ENCODE measurements around the gene TTLL12.

TTLL12 gene

GRCh38 chr22:43171607-43172006 lies 15.3 kb downstream of the TTLL12 start:
- no peak for ATAC-seq
- TF ChIP-seq ZNF8 (CRISPR knock-in tag; IDR thresholded peaks at IDR 0.05) (no peak), ESRRG (CRISPR knock-in tag; IDR thresholded peaks at IDR 0.05) (no peak), ZFP30 (CRISPR knock-in tag; IDR thresholded peaks at IDR 0.05) (no peak), ZFP3 (CRISPR knock-in tag; IDR thresholded peaks at IDR 0.05) (no peak), OSR1 (CRISPR knock-in tag; IDR thresholded peaks at IDR 0.05) (no peak), ARNTL (CRISPR knock-in tag; IDR thresholded peaks at IDR 0.05; ENCODE audit: borderline replicate concordance, low read depth) (no peak), GLIS3 (CRISPR knock-in tag; IDR thresholded peaks at IDR 0.05) (no peak), RARB (CRISPR knock-in tag; IDR thresholded peaks at IDR 0.05) (no peak), ISL1 (CRISPR knock-in tag; IDR thresholded peaks at IDR 0.05) (no peak), ZNF70 (CRISPR knock-in tag; IDR thresholded peaks at IDR 0.05) (no peak), POU6F1 (CRISPR knock-in tag; IDR thresholded peaks at IDR 0.05; ENCODE audit: borderline replicate concordance, low read depth) (no peak), CSDC2 (CRISPR knock-in tag; IDR thresholded peaks at IDR 0.05) (no peak), TOX (CRISPR knock-in tag; IDR thresholded peaks at IDR 0.05; ENCODE audit: borderline replicate concordance) (no peak), BACH2 (CRISPR knock-in tag; IDR thresholded peaks at IDR 0.05; ENCODE audit: borderline replicate concordance) (no peak), PPARA (CRISPR knock-in tag; IDR thresholded peaks at IDR 0.05; ENCODE audit: borderline replicate concordance) (no peak), ZNF565 (CRISPR knock-in tag; conservative IDR thresholded peaks at IDR 0.05; ENCODE audit: low read depth) (no peak), ZC3H10 (CRISPR knock-in tag; IDR thresholded peaks at IDR 0.05) (no peak)
- TF ChIP-seq, protein P1, sequence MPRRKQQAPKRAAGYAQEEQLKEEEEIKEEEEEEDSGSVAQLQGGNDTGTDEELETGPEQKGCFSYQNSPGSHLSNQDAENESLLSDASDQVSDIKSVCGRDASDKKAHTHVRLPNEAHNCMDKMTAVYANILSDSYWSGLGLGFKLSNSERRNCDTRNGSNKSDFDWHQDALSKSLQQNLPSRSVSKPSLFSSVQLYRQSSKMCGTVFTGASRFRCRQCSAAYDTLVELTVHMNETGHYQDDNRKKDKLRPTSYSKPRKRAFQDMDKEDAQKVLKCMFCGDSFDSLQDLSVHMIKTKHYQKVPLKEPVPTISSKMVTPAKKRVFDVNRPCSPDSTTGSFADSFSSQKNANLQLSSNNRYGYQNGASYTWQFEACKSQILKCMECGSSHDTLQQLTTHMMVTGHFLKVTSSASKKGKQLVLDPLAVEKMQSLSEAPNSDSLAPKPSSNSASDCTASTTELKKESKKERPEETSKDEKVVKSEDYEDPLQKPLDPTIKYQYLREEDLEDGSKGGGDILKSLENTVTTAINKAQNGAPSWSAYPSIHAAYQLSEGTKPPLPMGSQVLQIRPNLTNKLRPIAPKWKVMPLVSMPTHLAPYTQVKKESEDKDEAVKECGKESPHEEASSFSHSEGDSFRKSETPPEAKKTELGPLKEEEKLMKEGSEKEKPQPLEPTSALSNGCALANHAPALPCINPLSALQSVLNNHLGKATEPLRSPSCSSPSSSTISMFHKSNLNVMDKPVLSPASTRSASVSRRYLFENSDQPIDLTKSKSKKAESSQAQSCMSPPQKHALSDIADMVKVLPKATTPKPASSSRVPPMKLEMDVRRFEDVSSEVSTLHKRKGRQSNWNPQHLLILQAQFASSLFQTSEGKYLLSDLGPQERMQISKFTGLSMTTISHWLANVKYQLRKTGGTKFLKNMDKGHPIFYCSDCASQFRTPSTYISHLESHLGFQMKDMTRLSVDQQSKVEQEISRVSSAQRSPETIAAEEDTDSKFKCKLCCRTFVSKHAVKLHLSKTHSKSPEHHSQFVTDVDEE (CRISPR knock-in tag; IDR thresholded peaks at IDR 0.05): no peak
- TF ChIP-seq, protein P2, sequence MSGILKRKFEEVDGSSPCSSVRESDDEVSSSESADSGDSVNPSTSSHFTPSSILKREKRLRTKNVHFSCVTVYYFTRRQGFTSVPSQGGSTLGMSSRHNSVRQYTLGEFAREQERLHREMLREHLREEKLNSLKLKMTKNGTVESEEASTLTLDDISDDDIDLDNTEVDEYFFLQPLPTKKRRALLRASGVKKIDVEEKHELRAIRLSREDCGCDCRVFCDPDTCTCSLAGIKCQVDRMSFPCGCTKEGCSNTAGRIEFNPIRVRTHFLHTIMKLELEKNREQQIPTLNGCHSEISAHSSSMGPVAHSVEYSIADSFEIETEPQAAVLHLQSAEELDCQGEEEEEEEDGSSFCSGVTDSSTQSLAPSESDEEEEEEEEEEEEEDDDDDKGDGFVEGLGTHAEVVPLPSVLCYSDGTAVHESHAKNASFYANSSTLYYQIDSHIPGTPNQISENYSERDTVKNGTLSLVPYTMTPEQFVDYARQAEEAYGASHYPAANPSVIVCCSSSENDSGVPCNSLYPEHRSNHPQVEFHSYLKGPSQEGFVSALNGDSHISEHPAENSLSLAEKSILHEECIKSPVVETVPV (CRISPR knock-in tag; IDR thresholded peaks at IDR 0.05): no peak

GRCh38 chr22:43171019-43171491 lies 15.9 kb downstream of the TTLL12 start:
- no peak for ATAC-seq
- TF ChIP-seq, protein P2 (CRISPR knock-in tag; IDR thresholded peaks at IDR 0.05): no peak
- TF ChIP-seq ARNTL (CRISPR knock-in tag; IDR thresholded peaks at IDR 0.05; ENCODE audit: borderline replicate concordance, low read depth) (no peak), SNAI2 (CRISPR knock-in tag; IDR thresholded peaks at IDR 0.05) (no peak), ZNF565 (CRISPR knock-in tag; conservative IDR thresholded peaks at IDR 0.05; ENCODE audit: low read depth) (no peak), ZFP3 (CRISPR knock-in tag; IDR thresholded peaks at IDR 0.05) (no peak), TOX (CRISPR knock-in tag; IDR thresholded peaks at IDR 0.05; ENCODE audit: borderline replicate concordance) (no peak), CSDC2 (CRISPR knock-in tag; IDR thresholded peaks at IDR 0.05) (no peak), OSR1 (CRISPR knock-in tag; IDR thresholded peaks at IDR 0.05) (no peak), CREB5 (CRISPR knock-in tag; IDR thresholded peaks at IDR 0.05; ENCODE audit: low read depth) (no peak), PPARA (CRISPR knock-in tag; IDR thresholded peaks at IDR 0.05; ENCODE audit: borderline replicate concordance) (no peak), ZFP30 (CRISPR knock-in tag; IDR thresholded peaks at IDR 0.05) (no peak), GLIS3 (CRISPR knock-in tag; IDR thresholded peaks at IDR 0.05) (no peak), ZNF70 (CRISPR knock-in tag; IDR thresholded peaks at IDR 0.05) (no peak), RARB (CRISPR knock-in tag; IDR thresholded peaks at IDR 0.05) (no peak), ESRRG (CRISPR knock-in tag; IDR thresholded peaks at IDR 0.05) (no peak), TCF4 (CRISPR knock-in tag; IDR thresholded peaks at IDR 0.05; ENCODE audit: borderline replicate concordance) (no peak), ISL1 (CRISPR knock-in tag; IDR thresholded peaks at IDR 0.05) (no peak), BACH2 (CRISPR knock-in tag; IDR thresholded peaks at IDR 0.05; ENCODE audit: borderline replicate concordance) (no peak)
- TF ChIP-seq, protein P1 (CRISPR knock-in tag; IDR thresholded peaks at IDR 0.05): no peak
- TF ChIP-seq, protein P3, sequence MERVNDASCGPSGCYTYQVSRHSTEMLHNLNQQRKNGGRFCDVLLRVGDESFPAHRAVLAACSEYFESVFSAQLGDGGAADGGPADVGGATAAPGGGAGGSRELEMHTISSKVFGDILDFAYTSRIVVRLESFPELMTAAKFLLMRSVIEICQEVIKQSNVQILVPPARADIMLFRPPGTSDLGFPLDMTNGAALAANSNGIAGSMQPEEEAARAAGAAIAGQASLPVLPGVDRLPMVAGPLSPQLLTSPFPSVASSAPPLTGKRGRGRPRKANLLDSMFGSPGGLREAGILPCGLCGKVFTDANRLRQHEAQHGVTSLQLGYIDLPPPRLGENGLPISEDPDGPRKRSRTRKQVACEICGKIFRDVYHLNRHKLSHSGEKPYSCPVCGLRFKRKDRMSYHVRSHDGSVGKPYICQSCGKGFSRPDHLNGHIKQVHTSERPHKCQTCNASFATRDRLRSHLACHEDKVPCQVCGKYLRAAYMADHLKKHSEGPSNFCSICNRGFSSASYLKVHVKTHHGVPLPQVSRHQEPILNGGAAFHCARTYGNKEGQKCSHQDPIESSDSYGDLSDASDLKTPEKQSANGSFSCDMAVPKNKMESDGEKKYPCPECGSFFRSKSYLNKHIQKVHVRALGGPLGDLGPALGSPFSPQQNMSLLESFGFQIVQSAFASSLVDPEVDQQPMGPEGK (CRISPR knock-in tag; IDR thresholded peaks at IDR 0.05; ENCODE audit: borderline replicate concordance): no peak

Data from SK-N-SH treated with all-trans-retinoic acid at 6 μM for 48 hours (cell line).